HCT116 (cell line): ENCODE data around the gene AFAP1. TPM values are rescaled to one million over a fixed set of nuclear protein-coding genes. Genes with fewer than 3 reads are reported as not detected.

Source experiments
- ATAC-seq: fragments of 200-7000 bp; cut with Tn5 transposase; 2 replicates; pipeline ENCODE4 v1.9.1; 2020; ENCODE audit warnings: mild to moderate bottlenecking, moderate library complexity
- BruUV-seq: library from RNA; stranded (reverse); fragments of 400-500 nt; replicated peaks from 2 replicates; lab custom pipeline; 2021; lab: Mats Ljungman, UMichigan
- CTCF ChIA-PET: fragments of 300-600 bp; sonication (Branson Sonifier 250); formaldehyde crosslinking; loops from one replicate; lab custom pipeline; 2021; ENCODE audit warnings: antibody characterized with exemption; lab: Charles Lee
- POLR2A ChIA-PET: fragments of 300-600, 350-600 bp; sonication (Branson Sonifier 250); formaldehyde crosslinking; loops from one replicate; lab custom pipeline; 2021; ENCODE audit warnings: antibody characterized with exemption; lab: Charles Lee
- RAD21 ChIA-PET, 2 experiments: fragments of 300-600 bp; sonication (Branson Sonifier 250); formaldehyde crosslinking; loops; one replicate each; lab custom pipeline; 2023; ENCODE audit warnings: low total read pairs in 2 of 2; ENCODE audit not compliant: uncharacterized antibody in 2 of 2, unreplicated experiment in 2 of 2, low non-redundant PET in 1 of 2; lab: Charles Lee
- DNase-seq: peaks from one replicate; pipeline ENCODE4 v3.0.0-alpha.2; 2010; ENCODE audit warnings: low read depth, low spot score
- H2AFZ ChIP-seq: fragments of 200-600 bp; shearing (Covaris generic), sonication (generic); 2 replicates; pipeline ENCODE4 v1.6.1; 2017; ENCODE audit warnings: low read depth, mixed run types, mixed read lengths, antibody characterized with exemption, low read length; ENCODE audit not compliant: poor library complexity, severe bottlenecking
- H3K27ac ChIP-seq: 2 replicates; pipeline ENCODE4 v1.5.1; 2012; ENCODE audit warnings: low read depth, low read length
- H3K27me3 ChIP-seq: fragments of 200-600 bp; sonication (generic); 2 replicates; pipeline ENCODE4 v1.6.1; 2016; ENCODE audit warnings: mixed run types, low read length, mixed read lengths; ENCODE audit not compliant: insufficient read depth
- H3K36me3 ChIP-seq, 2 experiments: fragments of 200-500 bp in 1 of 2; fragments of 200-600 bp in 1 of 2; sonication (Bioruptor generic) in 1 of 2; sonication (generic) in 1 of 2; 2 replicates each; pipeline versions ENCODE4 v1.5.1 to v1.6.1; 2014 to 2016; ENCODE audit warnings: low read length in 2 of 2, inconsistent platforms in 1 of 2, mixed read lengths in 1 of 2, mixed run types in 1 of 2; ENCODE audit not compliant: insufficient read depth in 2 of 2, control insufficient read depth in 1 of 2
- H3K4me1 ChIP-seq, 2 experiments: fragments of 200-600 bp in 1 of 2; sonication (generic) in 1 of 2; 2 replicates each; pipeline versions ENCODE4 v1.5.1 to v1.6.1; 2012 to 2017; ENCODE audit warnings: low read length in 2 of 2, inconsistent platforms in 1 of 2, mild to moderate bottlenecking in 1 of 2, mixed read lengths in 1 of 2, mixed run types in 1 of 2, moderate library complexity in 1 of 2; ENCODE audit not compliant: insufficient read depth in 2 of 2, control insufficient read depth in 1 of 2
- H3K4me2 ChIP-seq: fragments of 200-600 bp; sonication (generic); 2 replicates; pipeline ENCODE4 v1.6.1; 2017; ENCODE audit warnings: mixed run types, low read length, mixed read lengths
- H3K4me3 ChIP-seq, 2 experiments: fragments of 200-600 bp in 1 of 2; sonication (generic) in 1 of 2; replicated peaks in 1 of 2; 2 replicates each; pipeline ENCODE4 v1.5.1; 2011 to 2016; ENCODE audit warnings: low read length in 2 of 2, control low read depth in 1 of 2, low read depth in 1 of 2, mild to moderate bottlenecking in 1 of 2, mixed read lengths in 1 of 2, mixed run types in 1 of 2
- H3K79me2 ChIP-seq: fragments of 200-600 bp; sonication (generic); 2 replicates; pipeline ENCODE4 v1.6.1; 2017; ENCODE audit warnings: mild to moderate bottlenecking, mixed run types, low read length, moderate library complexity, mixed read lengths; ENCODE audit not compliant: insufficient read depth
- H3K9ac ChIP-seq: fragments of 200-600 bp; sonication (generic); 2 replicates; pipeline ENCODE4 v1.6.1; 2016; ENCODE audit warnings: low read length, mixed read lengths
- H3K9me2 ChIP-seq: fragments of 200-600 bp; sonication (generic), shearing (Covaris generic); 2 replicates; pipeline ENCODE4 v1.6.1; 2017; ENCODE audit warnings: mixed run types, mild to moderate bottlenecking, moderate library complexity; ENCODE audit not compliant: insufficient read depth
- H3K9me3 ChIP-seq, 2 experiments: fragments of 200-500 bp in 1 of 2; fragments of 200-600 bp in 1 of 2; sonication (Bioruptor generic) in 1 of 2; sonication (generic) in 1 of 2; 2 replicates each; pipeline ENCODE4 v1.6.1; 2014 to 2017; ENCODE audit warnings: low read length in 2 of 2, mixed read lengths in 2 of 2, inconsistent platforms in 1 of 2, low read depth in 1 of 2, mild to moderate bottlenecking in 1 of 2, mixed run types in 1 of 2, moderate library complexity in 1 of 2; ENCODE audit not compliant: control insufficient read depth in 1 of 2, insufficient read depth in 1 of 2
- H4K20me1 ChIP-seq: fragments of 200-600 bp; sonication (generic), shearing (Covaris generic); 2 replicates; pipeline ENCODE4 v1.6.1; 2017; ENCODE audit warnings: mixed run types, mild to moderate bottlenecking, moderate library complexity; ENCODE audit not compliant: insufficient read depth
- ATF3 ChIP-seq: IDR thresholded peaks from 2 replicates; pipeline ENCODE4 v1.6.1; 2012
- CBX3 ChIP-seq: IDR thresholded peaks from 2 replicates; pipeline ENCODE4 v1.6.1; 2012; ENCODE audit warnings: low read depth
- CEBPB ChIP-seq: IDR thresholded peaks from 2 replicates; pipeline ENCODE4 v1.6.1; 2012; ENCODE audit warnings: low read depth
- EGR1 ChIP-seq: IDR thresholded peaks from 2 replicates; pipeline ENCODE4 v1.6.1; 2012; ENCODE audit warnings: low read depth
- ELF1 ChIP-seq: IDR thresholded peaks from 2 replicates; pipeline ENCODE4 v1.6.1; 2012; ENCODE audit warnings: low read depth, borderline replicate concordance
- EZH2phosphoT487 ChIP-seq: fragments of 200-600 bp; IDR thresholded peaks from 2 replicates; pipeline ENCODE4 v1.6.1; 2018; ENCODE audit warnings: antibody characterized with exemption, borderline replicate concordance
- MAX ChIP-seq: IDR thresholded peaks from 2 replicates; pipeline ENCODE4 v1.6.1; 2012
- POLR2A ChIP-seq: IDR thresholded peaks from 2 replicates; pipeline ENCODE4 v1.7.0; 2011; ENCODE audit warnings: borderline replicate concordance; ENCODE audit not compliant: insufficient read depth, insufficient read length; ENCODE audit errors: extremely low read depth
- POLR2AphosphoS5 ChIP-seq: IDR thresholded peaks from 2 replicates; pipeline ENCODE4 v1.6.1; 2011; ENCODE audit warnings: mild to moderate bottlenecking, low read depth, low read length, moderate library complexity
- SIN3A ChIP-seq: IDR thresholded peaks from 2 replicates; pipeline ENCODE4 v1.6.1; 2012; ENCODE audit warnings: low read depth
- SP1 ChIP-seq: IDR thresholded peaks from 2 replicates; pipeline ENCODE4 v1.6.1; 2012; ENCODE audit warnings: low read depth
- SRF ChIP-seq: IDR thresholded peaks from 2 replicates; pipeline ENCODE4 v1.6.1; 2012; ENCODE audit warnings: low read depth
- YY1 ChIP-seq: IDR thresholded peaks from 2 replicates; pipeline ENCODE4 v1.6.1; 2011; ENCODE audit warnings: low read length, low read depth, moderate library complexity, mild to moderate bottlenecking; ENCODE audit not compliant: insufficient replicate concordance; ENCODE audit errors: extremely low read depth
- ZBTB33 ChIP-seq: IDR thresholded peaks from 2 replicates; pipeline ENCODE4 v1.6.1; 2011; ENCODE audit warnings: mild to moderate bottlenecking, low read length, moderate library complexity; ENCODE audit not compliant: insufficient replicate concordance; ENCODE audit errors: extremely low read depth
- ZFX ChIP-seq: fragments of 450-650 bp; IDR thresholded peaks from 2 replicates; pipeline ENCODE4 v1.6.1; 2017
- intact Hi-C: fragments of 100-400 bp; cut with micrococcal nuclease; formaldehyde crosslinking; loops from 2 replicates; pipeline ENCODE4 v1.10.0; 2022
- total RNA-seq: library from RNA; stranded (reverse); gene quantifications from one replicate; pipeline ENCODE4 v1.2.1, GENCODE V29; 2021; ENCODE audit not compliant: unreplicated experiment

The AFAP1 gene
- total RNA-seq, 1 experiment from 2014 or later: 19.4 TPM

- DNase-seq (no peak), ATAC-seq (no peak)
- ChIA-PET POLR2A (no interaction called here), CTCF (interaction anchor here (1.3 to 1.4 kb wide), 2 partner anchors 11 to 51 kb away, joined by 4 to 5 read pairs; no protein-coding TSS in a partner anchor), RAD21 (no interaction called here)
- H3K9me2 ChIP-seq: no peaks in the 10 kb centered on the region
- peaks cover 10 to 26% of the 10 kb centered on the region in 2 experiments for H3K4me1 ChIP-seq
- H2AFZ ChIP-seq: no peak overlapping the region
- no peak overlapping the region for H3K27ac ChIP-seq
- H3K9me3 ChIP-seq: no peaks in the 10 kb centered on the region
- TF ChIP-seq ATF3: no peak
- no peak for TF ChIP-seq CEBPB
- no peak for TF ChIP-seq EGR1
- no peak for TF ChIP-seq POLR2AphosphoS5
- TF ChIP-seq YY1: no peak
- TF ChIP-seq SRF: no peak
- no peak for TF ChIP-seq SIN3A
- intact Hi-C loops: no loop called here
- no TSS peak for BruUV-seq
- no peak overlapping the region for H3K9ac ChIP-seq
- no peaks in the 10 kb centered on the region for H3K27me3 ChIP-seq
- no peaks in the 10 kb centered on the region for H3K79me2 ChIP-seq
- H3K4me2 ChIP-seq: no peak overlapping the region
- H3K4me3 ChIP-seq: no peak overlapping the region
- H3K36me3 ChIP-seq: no peaks in the 10 kb centered on the region
- no peaks in the 10 kb centered on the region for H4K20me1 ChIP-seq
Observed at GRCh38 chr4:7750972-7751371, 188.7 kb downstream of the AFAP1 start.

- no TSS peak for BruUV-seq
- Histone ChIP-seq H4K20me1 (no peaks in the 10 kb centered on the region), H3K27ac (no peak overlapping the region), H3K4me1 (peaks cover 10 to 26% of the 10 kb centered on the region in 2 experiments), H3K27me3 (no peaks in the 10 kb centered on the region), H3K36me3 (no peaks in the 10 kb centered on the region), H3K9me3 (no peaks in the 10 kb centered on the region), H3K9me2 (no peaks in the 10 kb centered on the region), H2AFZ (no peak overlapping the region), H3K4me3 (no peak overlapping the region), H3K79me2 (no peaks in the 10 kb centered on the region), H3K9ac (no peak overlapping the region), H3K4me2 (peak overlapping the region; percentile 40)
- no peak for DNase-seq
- ChIA-PET POLR2A (no interaction called here), CTCF (interaction anchor here (1.3 to 1.4 kb wide), 2 partner anchors 11 to 52 kb away, joined by 4 to 5 read pairs; no protein-coding TSS in a partner anchor), RAD21 (no interaction called here)
- ATAC-seq: no peak
- intact Hi-C loops: no loop called here
- TF ChIP-seq ZFX (no peak), EGR1 (no peak), MAX (no peak), ZBTB33 (no peak), POLR2A (no peak), ELF1 (no peak), SIN3A (no peak), SP1 (no peak), ATF3 (no peak), CBX3 (no peak), CEBPB (no peak), YY1 (no peak), POLR2AphosphoS5 (no peak), EZH2phosphoT487 (no peak)
Observed at GRCh38 chr4:7750523-7750922, 189.1 kb downstream of the AFAP1 start.
